PC-9 (cell line): ENCODE results near the gene FAM219A. TPM values are rescaled to one million over a fixed set of nuclear protein-coding genes. Genes with fewer than 3 reads are reported as not detected.

Experiments
- BruUV-seq: library from RNA; stranded (reverse); fragments of 400-500 nt; replicated peaks from 2 replicates; lab custom pipeline; 2021; lab: Mats Ljungman, UMichigan
- CTCF ChIA-PET: fragments of 300-600 bp; sonication (Branson Sonifier 250); formaldehyde crosslinking; loops from one replicate; lab custom pipeline; 2022; ENCODE audit warnings: antibody characterized with exemption; lab: Charles Lee
- POLR2A ChIA-PET: fragments of 300-600 bp; sonication (Branson Sonifier 250); formaldehyde crosslinking; loops from one replicate; lab custom pipeline; 2022; ENCODE audit warnings: antibody characterized with exemption; ENCODE audit not compliant: unreplicated experiment; lab: Charles Lee
- DNase-seq, 2 experiments: peaks; one replicate each; pipeline versions ENCODE4 v3.0.0 to v3.0.0-alpha.2; 2015 to 2022; ENCODE audit warnings: mixed read lengths in 1 of 2
- H2AFZ ChIP-seq: fragments of 200-600 bp; sonication (generic); 2 replicates; pipeline ENCODE4 v1.8.1; 2017; ENCODE audit warnings: antibody characterized with exemption
- H3F3A ChIP-seq: fragments of 200-600 bp; sonication (generic); 2 replicates; pipeline ENCODE4 v1.8.1; 2017; ENCODE audit warnings: antibody characterized with exemption, mild to moderate bottlenecking, low read depth; ENCODE audit not compliant: insufficient read depth
- H3K27ac ChIP-seq: fragments of 200-600 bp; sonication (generic); 2 replicates; pipeline ENCODE4 v1.6.1; 2016; ENCODE audit warnings: mixed run types
- H3K27me3 ChIP-seq: fragments of 200-600 bp; sonication (generic); 2 replicates; pipeline ENCODE4 v1.6.1; 2016; ENCODE audit warnings: low read depth, mixed run types; ENCODE audit not compliant: insufficient read depth
- H3K36me3 ChIP-seq: fragments of 200-600 bp; sonication (generic); 2 replicates; pipeline ENCODE4 v1.6.1; 2016; ENCODE audit warnings: low read depth, mixed run types
- H3K4me1 ChIP-seq: fragments of 200-600 bp; sonication (generic); replicated peaks from 2 replicates; pipeline ENCODE4 v1.6.1; 2016; ENCODE audit warnings: mixed run types; ENCODE audit not compliant: insufficient read depth
- H3K4me2 ChIP-seq: fragments of 200-600 bp; sonication (generic); 2 replicates; pipeline ENCODE4 v1.6.1; 2017; ENCODE audit warnings: mixed run types
- H3K4me3 ChIP-seq: fragments of 200-600 bp; sonication (generic); 2 replicates; pipeline ENCODE4 v1.6.1; 2016; ENCODE audit warnings: mixed run types
- H3K79me2 ChIP-seq: fragments of 200-600 bp; sonication (generic); 2 replicates; pipeline ENCODE4 v1.6.1; 2017; ENCODE audit warnings: low read depth, mixed run types
- H3K9me2 ChIP-seq: fragments of 200-600 bp; sonication (generic); 2 replicates; pipeline ENCODE4 v1.8.1; 2017; ENCODE audit warnings: mild to moderate bottlenecking; ENCODE audit not compliant: insufficient read depth
- H3K9me3 ChIP-seq: fragments of 200-600 bp; sonication (generic); 2 replicates; pipeline ENCODE4 v1.8.1; 2016; ENCODE audit warnings: low read depth; ENCODE audit not compliant: insufficient read depth
- H4K20me1 ChIP-seq: fragments of 200-600 bp; sonication (generic); 2 replicates; pipeline ENCODE4 v1.8.1; 2017; ENCODE audit not compliant: insufficient read depth
- EZH2 ChIP-seq: fragments of 200-600 bp; sonication (generic); IDR thresholded peaks from 2 replicates; pipeline ENCODE4 v1.8.0; 2017; ENCODE audit warnings: antibody characterized with exemption, low read depth
- intact Hi-C: fragments of 100-400 bp; cut with micrococcal nuclease; formaldehyde crosslinking; loops from one replicate; pipeline ENCODE4 v1.10.0; 2022; ENCODE audit not compliant: unreplicated experiment
- total RNA-seq: library from RNA; stranded (reverse); gene quantifications from 2 replicates; pipeline ENCODE4 v1.2.3, GENCODE V29; 2021
- TF ChIP-seq, protein P1 (sequence below): fragments of 200-600 bp; sonication (generic); conservative IDR thresholded peaks from 2 replicates; pipeline ENCODE4 v1.6.1; 2017; ENCODE audit warnings: mixed run types, antibody characterized with exemption, mild to moderate bottlenecking, moderate library complexity

Gene FAM219A
- total RNA-seq, 1 experiment from 2014 or later: 15.6 TPM

- TF ChIP-seq EZH2: no peak
- TF ChIP-seq, protein P1, sequence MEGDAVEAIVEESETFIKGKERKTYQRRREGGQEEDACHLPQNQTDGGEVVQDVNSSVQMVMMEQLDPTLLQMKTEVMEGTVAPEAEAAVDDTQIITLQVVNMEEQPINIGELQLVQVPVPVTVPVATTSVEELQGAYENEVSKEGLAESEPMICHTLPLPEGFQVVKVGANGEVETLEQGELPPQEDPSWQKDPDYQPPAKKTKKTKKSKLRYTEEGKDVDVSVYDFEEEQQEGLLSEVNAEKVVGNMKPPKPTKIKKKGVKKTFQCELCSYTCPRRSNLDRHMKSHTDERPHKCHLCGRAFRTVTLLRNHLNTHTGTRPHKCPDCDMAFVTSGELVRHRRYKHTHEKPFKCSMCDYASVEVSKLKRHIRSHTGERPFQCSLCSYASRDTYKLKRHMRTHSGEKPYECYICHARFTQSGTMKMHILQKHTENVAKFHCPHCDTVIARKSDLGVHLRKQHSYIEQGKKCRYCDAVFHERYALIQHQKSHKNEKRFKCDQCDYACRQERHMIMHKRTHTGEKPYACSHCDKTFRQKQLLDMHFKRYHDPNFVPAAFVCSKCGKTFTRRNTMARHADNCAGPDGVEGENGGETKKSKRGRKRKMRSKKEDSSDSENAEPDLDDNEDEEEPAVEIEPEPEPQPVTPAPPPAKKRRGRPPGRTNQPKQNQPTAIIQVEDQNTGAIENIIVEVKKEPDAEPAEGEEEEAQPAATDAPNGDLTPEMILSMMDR: no peak
- no TSS peak for BruUV-seq
- Histone ChIP-seq H3K4me3 (no peak overlapping the region), H3K9me2 (no peaks in the 10 kb centered on the region), H3K4me2 (no peak overlapping the region), H3F3A (no peaks in the 10 kb centered on the region), H3K27me3 (no peaks in the 10 kb centered on the region), H2AFZ (no peak overlapping the region), H3K79me2 (no peaks in the 10 kb centered on the region), H3K27ac (no peak overlapping the region), H3K4me1 (peaks cover 7% of the 10 kb centered on the region; the same call in 1 of the 2 replicates), H3K9me3 (no peaks in the 10 kb centered on the region), H4K20me1 (no peaks in the 10 kb centered on the region), H3K36me3 (no peaks in the 10 kb centered on the region)
- intact Hi-C loops: loop anchor here (10.0 kb wide), 1 partner anchor 450 kb away; no protein-coding TSS in a partner anchor
- ChIA-PET CTCF (interaction anchor here (0.6 to 1.3 kb wide), 2 partner anchors 217 to 238 kb away, joined by 3 read pairs; partner anchors contain the start of gene RPP25L), POLR2A (no interaction called here)
- no peak for DNase-seq
Measured at GRCh38 chr9:34374339-34374738, 84.0 kb downstream of the FAM219A start.

- Histone ChIP-seq H4K20me1 (no peaks in the 10 kb centered on the region), H3K9me2 (no peaks in the 10 kb centered on the region), H2AFZ (no peak overlapping the region), H3K27ac (no peak overlapping the region), H3K79me2 (no peaks in the 10 kb centered on the region), H3K36me3 (no peaks in the 10 kb centered on the region), H3K9me3 (no peaks in the 10 kb centered on the region), H3K27me3 (no peaks in the 10 kb centered on the region), H3F3A (no peaks in the 10 kb centered on the region), H3K4me1 (peaks cover 7% of the 10 kb centered on the region; the same call in 1 of the 2 replicates), H3K4me2 (no peak overlapping the region), H3K4me3 (no peak overlapping the region)
- no TSS peak for BruUV-seq
- DNase-seq: no peak
- intact Hi-C loops: loop anchor here (10.0 kb wide), 1 partner anchor 449 kb away; no protein-coding TSS in a partner anchor
- ChIA-PET POLR2A (no interaction called here), CTCF (no interaction called here)
- TF ChIP-seq, protein P1: no peak
- TF ChIP-seq EZH2: no peak
Measured at GRCh38 chr9:34373749-34374148, 84.6 kb downstream of the FAM219A start.

- no peaks in the 10 kb centered on the region for H3F3A ChIP-seq
- H3K9me3 ChIP-seq: no peaks in the 10 kb centered on the region
- ChIA-PET CTCF (no interaction called here), POLR2A (interaction anchor here (0.6 kb wide), 2 partner anchors 84 to 323 kb away, joined by 3 read pairs; no protein-coding TSS in a partner anchor)
- no peaks in the 10 kb centered on the region for H3K79me2 ChIP-seq
- H3K9me2 ChIP-seq: no peaks in the 10 kb centered on the region
- H4K20me1 ChIP-seq: no peaks in the 10 kb centered on the region
- no peaks in the 10 kb centered on the region for H3K36me3 ChIP-seq
- H3K4me3 ChIP-seq: no peak overlapping the region
- no peak overlapping the region for H3K27ac ChIP-seq
- DNase-seq: no peak
- H3K27me3 ChIP-seq: no peaks in the 10 kb centered on the region
- BruUV-seq: no TSS peak
- H3K4me1 ChIP-seq: peaks cover 7% of the 10 kb centered on the region; the same call in 1 of the 2 replicates
- no peak overlapping the region for H2AFZ ChIP-seq
- H3K4me2 ChIP-seq: no peak overlapping the region
- TF ChIP-seq EZH2: no peak
- TF ChIP-seq, protein P1: no peak
- intact Hi-C loops: loop anchor here (10.0 kb wide), 1 partner anchor 448 kb away; no protein-coding TSS in a partner anchor
Measured at GRCh38 chr9:34372467-34373011, 85.8 kb downstream of the FAM219A start.
